ENCODE measurements around the gene TRPV2. TPM values are rescaled to one million over a fixed set of nuclear protein-coding genes. Genes with fewer than 3 reads are reported as not detected.

TRPV2 gene
- polyA plus RNA-seq, 1 donor = 5.9 TPM

DNA sequence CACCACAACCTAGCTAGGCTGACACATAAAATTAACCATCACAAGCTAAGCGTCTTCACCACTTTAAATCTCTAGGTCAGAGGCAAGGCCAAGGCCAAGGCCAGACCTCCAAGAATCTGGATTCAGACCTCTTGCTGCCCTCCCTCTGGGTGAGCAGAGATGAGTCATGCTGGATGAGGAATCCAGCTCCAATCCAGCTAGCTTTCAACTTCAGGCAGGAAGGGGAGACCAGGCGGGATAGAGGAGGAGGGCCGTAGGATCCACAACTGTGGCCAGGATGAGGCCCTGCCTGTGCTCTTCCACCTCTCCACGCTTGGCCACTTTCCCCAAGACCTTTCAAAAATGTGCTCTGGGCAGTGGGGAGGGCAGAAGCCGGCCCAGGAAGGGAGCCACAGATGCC lies 61.9 kb downstream of the TRPV2 start:
- Histone ChIP-seq H3K9me3 (ENCODE audit: control insufficient read depth, low read depth, low read length) (no peaks in the 10 kb centered on the region), H3K4me1 (ENCODE audit: control insufficient read depth, insufficient read depth, low read length) (peaks cover 35% of the 10 kb centered on the region), H3K4me3 (ENCODE audit: low read length) (no peak overlapping the region), H3K27ac (ENCODE audit: low read length) (peak overlapping the region; percentile 43), H3K36me3 (ENCODE audit: control insufficient read depth, insufficient read depth, low read length) (peaks cover 17% of the 10 kb centered on the region), H3K27me3 (ENCODE audit: control insufficient read depth, insufficient read depth, low read length) (no peaks in the 10 kb centered on the region)
- no CpG with 5 or more reads among the region's 5 CpGs for WGBS (ENCODE audit: insufficient coverage, low lambda C conversion rate)
- no peak for DNase-seq

DNA sequence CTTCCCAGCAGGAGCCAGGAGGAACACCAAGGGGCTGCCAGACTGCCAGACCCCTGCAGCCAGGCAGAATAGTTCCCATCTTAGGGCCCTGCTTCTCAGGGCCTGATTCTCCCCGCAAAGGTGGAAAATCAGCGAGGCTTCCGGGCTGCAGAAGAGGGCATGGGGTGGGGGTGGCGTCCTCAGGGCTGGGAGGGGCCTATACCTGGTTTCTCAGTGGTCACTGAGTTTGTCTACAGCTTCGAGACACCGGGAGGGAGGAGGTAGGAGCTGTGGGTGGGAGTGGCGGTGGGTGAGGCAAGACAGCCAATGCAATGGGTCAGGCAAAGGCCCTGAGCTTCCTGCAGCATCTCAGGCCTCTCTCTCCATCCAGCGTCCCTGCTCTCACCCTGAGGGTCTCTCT lies 62.3 kb downstream of the TRPV2 start:
- Histone ChIP-seq H3K4me3 (ENCODE audit: low read length) (no peak overlapping the region), H3K9me3 (ENCODE audit: control insufficient read depth, low read depth, low read length) (no peaks in the 10 kb centered on the region), H3K27me3 (ENCODE audit: control insufficient read depth, insufficient read depth, low read length) (no peaks in the 10 kb centered on the region), H3K27ac (ENCODE audit: low read length) (peak overlapping the region; percentile 43), H3K36me3 (ENCODE audit: control insufficient read depth, insufficient read depth, low read length) (peaks cover 19% of the 10 kb centered on the region), H3K4me1 (ENCODE audit: control insufficient read depth, insufficient read depth, low read length) (peaks cover 36% of the 10 kb centered on the region)
- DNase-seq = no peak
- WGBS (ENCODE audit: insufficient coverage, low lambda C conversion rate) = no CpG with 5 or more reads among the region's 8 CpGs

DNA sequence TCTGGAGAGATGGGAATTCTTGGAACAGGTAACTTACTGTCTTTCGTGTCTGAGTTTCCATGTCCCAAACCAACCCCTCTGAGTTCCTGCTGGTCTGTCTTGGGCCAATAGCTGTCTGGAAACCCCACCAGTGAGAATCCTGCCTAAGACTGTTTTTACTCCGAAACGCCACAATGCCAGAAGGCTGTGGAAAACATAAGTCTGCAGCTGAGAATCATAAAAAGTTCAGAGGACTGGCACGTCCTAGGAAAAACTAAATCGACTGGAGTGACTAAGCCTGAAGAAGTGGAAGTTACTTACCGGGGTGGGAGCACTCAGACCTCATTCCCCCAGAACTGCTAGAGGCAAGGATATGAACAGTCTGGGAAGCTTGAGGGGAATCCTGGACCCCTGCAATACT lies 63.3 kb downstream of the TRPV2 start:
- Histone ChIP-seq H3K36me3 (ENCODE audit: control insufficient read depth, insufficient read depth, low read length) (peaks cover 22% of the 10 kb centered on the region), H3K9me3 (ENCODE audit: control insufficient read depth, low read depth, low read length) (no peaks in the 10 kb centered on the region), H3K27ac (ENCODE audit: low read length) (peak overlapping the region; percentile 26), H3K4me3 (ENCODE audit: low read length) (no peak overlapping the region), H3K27me3 (ENCODE audit: control insufficient read depth, insufficient read depth, low read length) (no peaks in the 10 kb centered on the region), H3K4me1 (ENCODE audit: control insufficient read depth, insufficient read depth, low read length) (peaks cover 46% of the 10 kb centered on the region)
- DNase-seq = no peak
- WGBS (ENCODE audit: insufficient coverage, low lambda C conversion rate) = 80% methylated on average over 1 of the region's 6 CpGs

GRCh38 chr17:16479264-16479663 lies 63.9 kb downstream of the TRPV2 start:
- DNase-seq = no peak
- H3K27ac ChIP-seq (ENCODE audit: low read length) = peak overlapping the region; percentile 26

GRCh38 chr17:16480995-16481394 lies 65.6 kb downstream of the TRPV2 start:
- Histone ChIP-seq H3K9me3 (ENCODE audit: control insufficient read depth, low read depth, low read length) (no peaks in the 10 kb centered on the region), H3K36me3 (ENCODE audit: control insufficient read depth, insufficient read depth, low read length) (peaks cover 22% of the 10 kb centered on the region), H3K27me3 (ENCODE audit: control insufficient read depth, insufficient read depth, low read length) (no peaks in the 10 kb centered on the region), H3K27ac (ENCODE audit: low read length) (no peak overlapping the region), H3K4me1 (ENCODE audit: control insufficient read depth, insufficient read depth, low read length) (peaks cover 54% of the 10 kb centered on the region), H3K4me3 (ENCODE audit: low read length) (no peak overlapping the region)
- DNase-seq = no peak
- 100% methylated on average over 1 of the region's 6 CpGs for WGBS (ENCODE audit: insufficient coverage, low lambda C conversion rate)

More at GRCh38 chr17:16479264-16479663, 63.9 kb downstream of the TRPV2 start:
- Histone ChIP-seq H3K36me3 (ENCODE audit: control insufficient read depth, insufficient read depth, low read length) (peaks cover 22% of the 10 kb centered on the region), H3K9me3 (ENCODE audit: control insufficient read depth, low read depth, low read length) (no peaks in the 10 kb centered on the region), H3K4me3 (ENCODE audit: low read length) (no peak overlapping the region), H3K4me1 (ENCODE audit: control insufficient read depth, insufficient read depth, low read length) (peaks cover 46% of the 10 kb centered on the region), H3K27me3 (ENCODE audit: control insufficient read depth, insufficient read depth, low read length) (no peaks in the 10 kb centered on the region)
- WGBS (ENCODE audit: insufficient coverage, low lambda C conversion rate) = no CpG with 5 or more reads among the region's 2 CpGs

GRCh38 chr17:16482253-16482652 lies 66.9 kb downstream of the TRPV2 start:
- peaks cover 26% of the 10 kb centered on the region for H3K36me3 ChIP-seq (ENCODE audit: control insufficient read depth, insufficient read depth, low read length)
- no peak overlapping the region for H3K27ac ChIP-seq (ENCODE audit: low read length)
- no peaks in the 10 kb centered on the region for H3K9me3 ChIP-seq (ENCODE audit: control insufficient read depth, low read depth, low read length)
- WGBS (ENCODE audit: insufficient coverage, low lambda C conversion rate) = no CpG with 5 or more reads among the region's 8 CpGs
- H3K27me3 ChIP-seq (ENCODE audit: control insufficient read depth, insufficient read depth, low read length) = no peaks in the 10 kb centered on the region
- peaks cover 62% of the 10 kb centered on the region for H3K4me1 ChIP-seq (ENCODE audit: control insufficient read depth, insufficient read depth, low read length)
- DNase-seq = no peak
- no peak overlapping the region for H3K4me3 ChIP-seq (ENCODE audit: low read length)

GRCh38 chr17:16483021-16483645 lies 67.8 kb downstream of the TRPV2 start:
- H3K27ac ChIP-seq (ENCODE audit: low read length) = no peak overlapping the region
- WGBS (ENCODE audit: insufficient coverage, low lambda C conversion rate) = no CpG with 5 or more reads among the region's 8 CpGs
- H3K27me3 ChIP-seq (ENCODE audit: control insufficient read depth, insufficient read depth, low read length) = no peaks in the 10 kb centered on the region
- H3K4me1 ChIP-seq (ENCODE audit: control insufficient read depth, insufficient read depth, low read length) = peaks cover 62% of the 10 kb centered on the region
- peaks cover 31% of the 10 kb centered on the region for H3K36me3 ChIP-seq (ENCODE audit: control insufficient read depth, insufficient read depth, low read length)
- no peak overlapping the region for H3K4me3 ChIP-seq (ENCODE audit: low read length)
- no peak for DNase-seq
- H3K9me3 ChIP-seq (ENCODE audit: control insufficient read depth, low read depth, low read length) = no peaks in the 10 kb centered on the region

GRCh38 chr17:16484445-16485175 lies 69.2 kb downstream of the TRPV2 start:
- Histone ChIP-seq H3K4me1 (ENCODE audit: control insufficient read depth, insufficient read depth, low read length) (peaks cover 66% of the 10 kb centered on the region), H3K27ac (ENCODE audit: low read length) (peak overlapping the region; percentile 28), H3K27me3 (ENCODE audit: control insufficient read depth, insufficient read depth, low read length) (no peaks in the 10 kb centered on the region), H3K4me3 (ENCODE audit: low read length) (no peak overlapping the region), H3K9me3 (ENCODE audit: control insufficient read depth, low read depth, low read length) (no peaks in the 10 kb centered on the region), H3K36me3 (ENCODE audit: control insufficient read depth, insufficient read depth, low read length) (peaks cover 24% of the 10 kb centered on the region)
- WGBS (ENCODE audit: insufficient coverage, low lambda C conversion rate) = 71% methylated on average over 1 of the region's 19 CpGs
- no peak for DNase-seq

Other genes starting within 250 kb of the TRPV2 start
- 122 TPM for gene NCOR1, start 200.0 kb upstream of the TRPV2 start, polyA plus RNA-seq
- 49.0 TPM for gene PIGL, start 198.4 kb upstream of the TRPV2 start, polyA plus RNA-seq
- gene CENPV, start 62.1 kb upstream of the TRPV2 start, polyA plus RNA-seq = 136 TPM
- gene UBB, start 34.5 kb upstream of the TRPV2 start, polyA plus RNA-seq = 1,870 TPM
- 37.2 TPM for gene LRRC75A, start 76.6 kb downstream of the TRPV2 start, polyA plus RNA-seq
- 3.7 TPM for gene ZNF287, start 153.6 kb downstream of the TRPV2 start, polyA plus RNA-seq
- 5.3 TPM for gene ZNF624, start 238.3 kb downstream of the TRPV2 start, polyA plus RNA-seq